HuH-7 (cell line): ENCODE data around the gene INSIG2.
"Not testable (repeated sequence)": the region's sequence is repeated elsewhere in the genome, so short reads cannot be mapped to it uniquely, and the experiment has no call there.

ENCODE experiments used
- DNase-seq: peaks from one replicate; pipeline ENCODE4 v3.0.0; 2011; ENCODE audit warnings: low spot score

Gene INSIG2

GRCh38 chr2:118061135-118061955 is 26.9 kb upstream of the INSIG2 start:
- DNase-seq, result no peak

DNA sequence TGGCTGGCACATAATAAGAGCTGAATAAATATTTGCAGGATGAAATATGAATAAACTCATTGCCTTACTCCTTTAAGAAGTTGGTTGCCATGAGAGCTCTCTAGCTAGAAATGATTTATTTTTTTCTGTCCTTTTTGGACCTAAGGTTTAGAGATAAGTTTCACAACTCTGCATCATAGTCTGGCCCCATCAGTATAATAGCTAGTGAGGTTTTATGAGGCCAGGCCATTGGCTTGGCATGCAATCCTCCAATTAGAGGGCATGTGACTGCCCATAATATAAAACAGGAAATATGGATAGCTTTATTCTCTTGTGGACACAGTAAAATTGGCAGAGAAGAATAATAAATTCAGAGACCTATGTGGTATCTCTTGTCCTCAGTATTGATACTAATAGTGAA is 26.2 kb upstream of the INSIG2 start:
- DNase-seq, result no peak

GRCh38 chr2:118062669-118063068 is 25.6 kb upstream of the INSIG2 start:
- no peak for DNase-seq

GRCh38 chr2:118065015-118065706 is 23.1 kb upstream of the INSIG2 start:
- DNase-seq, result no peak

GRCh38 chr2:118065921-118066511 is 22.3 kb upstream of the INSIG2 start:
- DNase-seq, result no peak

GRCh38 chr2:118077636-118078247 is 10.5 kb upstream of the INSIG2 start:
- DNase-seq, result no peak

GRCh38 chr2:118078734-118079133 is 9.5 kb upstream of the INSIG2 start:
- DNase-seq, result no peak

GRCh38 chr2:118084491-118085089 is 3.7 kb upstream of the INSIG2 start:
- DNase-seq, result no peak

DNA sequence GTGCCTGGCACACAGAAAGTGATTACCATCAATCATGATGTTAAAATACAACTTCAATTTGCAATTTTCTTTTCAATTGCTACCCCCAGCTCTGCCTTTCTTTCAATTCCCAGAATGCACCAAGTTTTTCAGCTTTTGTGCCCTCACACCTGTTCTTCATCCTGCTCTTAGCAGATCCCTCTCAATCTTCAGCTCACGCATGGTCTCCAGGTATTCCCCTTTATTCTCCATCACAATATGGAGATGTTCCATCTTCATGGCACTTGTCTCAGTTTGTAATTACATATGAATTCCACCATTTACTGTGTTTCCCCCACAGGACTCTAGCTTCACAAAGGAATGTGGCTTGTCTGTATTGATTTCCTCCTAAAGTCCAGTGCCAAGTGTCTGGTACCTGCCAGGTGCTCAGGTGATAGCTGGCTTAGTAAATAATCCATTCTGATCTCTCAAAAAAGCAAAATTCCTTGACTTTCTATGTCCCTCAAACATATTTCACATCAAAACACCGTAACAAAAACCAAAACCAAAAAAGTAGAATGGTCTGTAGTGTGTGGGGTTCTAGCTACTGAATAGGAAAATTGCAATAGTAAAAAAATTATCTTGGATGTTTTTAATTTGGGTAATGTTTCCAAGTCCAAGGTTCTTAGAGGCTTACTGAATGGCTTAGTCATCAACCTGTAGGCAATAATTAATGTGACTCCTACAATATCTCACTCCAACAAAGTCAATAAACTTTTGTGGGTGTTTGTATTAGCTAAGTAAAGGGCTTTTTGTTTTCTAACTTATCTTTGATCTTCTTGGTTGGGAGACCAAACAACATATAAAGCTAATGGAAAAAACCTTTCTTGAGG is 2.9 kb upstream of the INSIG2 start:
- DNase-seq, result no peak

GRCh38 chr2:118086024-118086633 is 2.1 kb upstream of the INSIG2 start:
- DNase-seq, result no peak

- peak; percentile 36 for DNase-seq
Observed at GRCh38 chr2:118089139-118089800, 999 bp downstream of the INSIG2 start.

DNA sequence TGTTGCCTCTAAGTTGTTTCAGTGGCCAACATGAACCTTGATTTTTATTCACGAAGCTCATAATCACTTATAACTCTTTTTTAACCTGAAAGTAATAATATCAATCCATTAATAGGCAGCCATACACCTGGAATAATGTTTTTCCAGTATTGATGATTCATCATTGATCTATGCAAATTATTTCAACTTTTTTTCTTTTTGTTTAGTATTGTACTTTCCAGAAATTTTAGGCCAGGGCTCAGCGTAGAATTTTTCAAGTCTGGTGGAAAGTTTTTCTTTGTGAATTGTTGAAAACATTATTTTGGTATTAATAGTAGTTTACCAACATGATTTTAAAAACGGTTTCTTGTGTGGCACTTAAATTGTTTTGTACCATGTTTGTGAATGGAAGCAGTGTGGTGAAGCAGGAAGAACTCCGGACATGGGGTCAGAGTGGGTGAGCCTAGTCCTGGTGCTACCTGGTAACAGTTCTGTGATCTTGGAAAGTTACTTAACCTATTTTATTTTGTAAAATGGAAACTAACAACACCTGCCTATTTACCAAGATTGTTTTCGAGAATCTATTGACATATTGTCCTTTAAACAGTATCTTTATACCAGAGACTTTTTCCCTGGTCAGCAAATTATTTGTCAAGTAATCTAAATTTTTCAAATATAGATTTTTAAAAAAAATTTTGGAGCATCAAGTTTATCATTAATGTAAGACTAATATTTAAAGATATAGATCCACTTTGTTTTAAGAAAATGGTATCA is 2.3 kb downstream of the INSIG2 start:
- DNase-seq, result no peak

DNA sequence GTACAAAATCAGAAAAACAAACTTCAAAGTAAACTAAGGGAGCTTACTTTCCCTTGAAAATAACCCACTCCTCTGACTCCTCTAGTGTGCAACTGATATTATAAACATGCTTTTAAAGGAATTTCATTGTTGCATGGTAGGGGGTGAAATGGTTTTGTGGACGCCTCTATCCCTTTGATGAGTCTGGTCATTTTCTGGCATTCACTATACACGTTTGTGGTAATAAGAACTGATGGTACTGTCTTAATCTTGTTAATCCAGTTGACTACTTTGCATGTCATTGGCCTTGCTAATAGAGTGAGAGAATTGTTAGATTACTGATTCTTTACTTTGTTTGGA is 2.8 kb downstream of the INSIG2 start:
- DNase-seq, result no peak

DNA sequence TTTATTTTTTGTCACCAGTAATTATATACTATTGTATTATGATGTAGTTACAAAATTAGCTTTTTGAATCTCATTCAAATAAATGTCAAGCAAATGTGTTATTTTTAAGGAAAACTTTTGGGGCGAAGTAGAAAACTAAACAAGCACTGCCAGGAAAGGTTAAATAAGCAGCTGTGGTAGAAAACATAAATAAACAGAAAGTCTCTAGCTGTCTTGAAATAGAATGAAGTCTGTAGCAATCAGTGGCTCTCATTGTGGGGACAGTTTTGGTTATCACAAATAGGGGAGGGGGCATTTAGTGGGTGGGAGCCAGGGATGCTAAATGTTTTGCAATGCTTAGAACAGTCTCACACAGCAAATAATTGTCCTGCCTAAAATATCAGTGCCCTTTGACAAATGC is 3.4 kb downstream of the INSIG2 start:
- DNase-seq, result no peak

DNA sequence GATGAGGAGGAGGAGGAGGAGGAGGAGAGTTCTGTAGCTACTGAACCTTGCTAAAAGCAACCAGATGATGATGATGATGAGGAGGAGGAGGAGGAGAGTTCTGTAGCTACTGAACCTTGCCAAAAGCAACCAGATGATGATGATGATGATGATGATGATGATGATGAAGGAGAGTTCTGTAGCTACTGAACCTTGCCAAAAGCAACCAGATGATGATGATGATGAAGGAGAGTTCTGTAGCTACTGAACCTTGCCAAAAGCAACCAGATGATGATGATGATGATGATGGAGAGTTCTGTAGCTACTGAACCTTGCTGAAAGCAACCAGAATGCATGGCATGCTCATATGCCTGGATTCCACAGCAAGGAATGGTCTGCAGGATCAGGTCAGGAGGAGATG is 5.8 kb downstream of the INSIG2 start:
- DNase-seq, result not testable (repeated sequence)

DNA sequence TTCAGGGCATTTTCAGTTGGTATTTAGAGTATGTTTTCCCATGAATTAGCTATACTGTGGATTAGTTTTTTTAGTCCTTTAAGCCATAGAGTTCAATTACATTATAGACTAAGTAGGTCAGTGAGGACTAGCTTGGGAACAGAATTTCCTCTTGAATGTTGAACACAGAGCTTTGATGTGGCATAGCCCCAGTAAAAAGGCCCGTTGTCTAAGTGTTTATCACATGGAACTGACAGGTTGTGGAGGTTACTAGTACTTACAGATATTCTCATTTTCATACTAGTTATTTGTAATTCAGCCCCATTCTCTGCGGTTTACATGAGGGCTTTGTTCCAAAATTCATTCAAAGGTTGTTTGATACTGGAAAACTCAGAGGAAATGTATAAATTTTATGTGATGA is 6.2 kb downstream of the INSIG2 start:
- DNase-seq, result no peak

- no peak for DNase-seq
Observed at GRCh38 chr2:118095610-118096009, 7.3 kb downstream of the INSIG2 start.

GRCh38 chr2:118097657-118098056 is 9.4 kb downstream of the INSIG2 start:
- no peak for DNase-seq

GRCh38 chr2:118098307-118099030 is 10.2 kb downstream of the INSIG2 start:
- DNase-seq, result no peak
